GM12878 (cell line): ENCODE measurements around the gene VPS52.

Experiments used
- CBFB ChIP-seq: IDR thresholded peaks from 2 replicates; pipeline ENCODE4 v1.6.1; 2016; ENCODE audit warnings: antibody characterized with exemption, low read depth
- CTCF ChIP-seq, 3 experiments: IDR thresholded peaks in 2 of 3; conservative IDR thresholded peaks in 1 of 3; 2 replicates each; pipeline ENCODE4 v1.5.1; 2011; ENCODE audit warnings: low read depth in 3 of 3, low read length in 3 of 3, mild to moderate bottlenecking in 3 of 3, control low read depth in 2 of 3, moderate library complexity in 2 of 3, inconsistent platforms in 1 of 3, mixed read lengths in 1 of 3; ENCODE audit not compliant: control insufficient read depth in 2 of 3, insufficient read depth in 1 of 3; ENCODE audit errors: extremely low read depth in 1 of 3
- ZBTB11 ChIP-seq: fragments of 450-650 bp; formaldehyde crosslinking; IDR thresholded peaks from 2 replicates; pipeline ENCODE4 v1.5.0; 2022; ENCODE audit warnings: mild to moderate bottlenecking, missing genetic modification characterization
- ZBTB33 ChIP-seq: fragments of 450-650 bp; IDR thresholded peaks from 2 replicates; pipeline ENCODE4 v1.6.1; 2017; ENCODE audit warnings: mild to moderate bottlenecking
- ZNF274 ChIP-seq: IDR thresholded peaks from one replicate; pipeline ENCODE4 v1.8.0; 2011; ENCODE audit not compliant: insufficient read length, insufficient read depth

GRCh38 chr6:33286946-33287914 is 15.6 kb upstream of the VPS52 start:
- no peak for TF ChIP-seq ZBTB33
- TF ChIP-seq CBFB, result no peak
- TF ChIP-seq ZNF274, result no peak
- no peak for TF ChIP-seq CTCF (IDR thresholded peaks at IDR 0.05 in 2 of 3, conservative IDR thresholded peaks at IDR 0.05 in 1 of 3; ENCODE audit: control insufficient read depth in 2 of 3, extremely low read depth in 1 of 3, insufficient read depth in 1 of 3, low read depth in 3 of 3, low read length in 3 of 3)
- TF ChIP-seq ZBTB11 (CRISPR knock-in tag), result no peak
